ENCODE results near the gene UBE2V1.

UBE2V1 gene

GRCh38 chr20:50040432-50041245 lies 72.3 kb downstream of the UBE2V1 start:
- no peak for DNase-seq

- DNase-seq: no peak
These were observed 73.1 kb downstream of the UBE2V1 start for GRCh38 chr20:50039706-50040431.

- DNase-seq: peak; percentile 45 to 59
These were observed 74.4 kb downstream of the UBE2V1 start for GRCh38 chr20:50038574-50038991.

GRCh38 chr20:50038169-50038568 lies 74.8 kb downstream of the UBE2V1 start:
- DNase-seq: no peak

GRCh38 chr20:50037575-50037974 lies 75.4 kb downstream of the UBE2V1 start:
- no peak for DNase-seq

- no peak for DNase-seq
These were observed 75.8 kb downstream of the UBE2V1 start for GRCh38 chr20:50037123-50037522.

- no peak for DNase-seq
These were observed 76.2 kb downstream of the UBE2V1 start for GRCh38 chr20:50036703-50037102.

- no peak for DNase-seq
These were observed 78.3 kb downstream of the UBE2V1 start for GRCh38 chr20:50034567-50035180.

GRCh38 chr20:50032955-50033666 lies 79.8 kb downstream of the UBE2V1 start:
- no peak for DNase-seq

All from SHP77 (cell line).